Cardiac muscle cell (in vitro differentiated cells and primary cell): ENCODE data around the gene LMOD1. TPM values are rescaled to one million over a fixed set of nuclear protein-coding genes. Genes with fewer than 3 reads are reported as not detected.
"Not testable (repeated sequence)": the region's sequence is repeated elsewhere in the genome, so short reads cannot be mapped to it uniquely, and the experiment has no call there.

Source experiments
- DNase-seq, 2 donors: peaks; one replicate each; pipeline versions ENCODE4 v3.0.0 to v3.0.0-alpha.2; 2010 to 2017; ENCODE audit warnings: low read depth in 1 of 2, low spot score in 1 of 2
- H3K27ac ChIP-seq: fragments of 200-600 bp; sonication (generic); 2 replicates; pipeline ENCODE4 v1.5.1; 2016
- H3K27me3 ChIP-seq: fragments of 200-600 bp; sonication (generic); 2 replicates; pipeline ENCODE4 v1.6.0; 2016; ENCODE audit warnings: control low read depth
- H3K36me3 ChIP-seq: fragments of 200-600 bp; sonication (generic); 2 replicates; pipeline ENCODE4 v1.5.1; 2016; ENCODE audit warnings: control low read depth
- H3K4me1 ChIP-seq: fragments of 200-600 bp; sonication (generic); 2 replicates; pipeline ENCODE4 v1.8.1; 2017; ENCODE audit warnings: low read depth, mild to moderate bottlenecking, mixed run types
- H3K4me3 ChIP-seq: fragments of 200-600 bp; sonication (generic); 2 replicates; pipeline ENCODE4 v1.5.1; 2016; ENCODE audit warnings: mild to moderate bottlenecking
- H3K9me3 ChIP-seq: fragments of 200-600 bp; sonication (generic); 2 replicates; pipeline ENCODE4 v1.5.1; 2017; ENCODE audit warnings: low read depth, mild to moderate bottlenecking, control low read depth
- CTCF ChIP-seq: IDR thresholded peaks from 2 replicates; pipeline ENCODE4 v1.5.1; 2012; ENCODE audit warnings: low read depth, mild to moderate bottlenecking, low read length
- polyA plus RNA-seq: library from polyadenylated mRNA; unstranded; fragments of >200 nt; fragmentation: Nextera tagmentation; extraction: Ambion mirVana; gene quantifications from 2 replicates; pipeline ENCODE4 v1.2.1, GENCODE V29; 2016
- total RNA-seq: library from RNA; depleted of rRNA; stranded (reverse); fragments of >200 nt; gene quantifications from 2 replicates; pipeline ENCODE4 v1.2.3, GENCODE V29; 2016

Gene LMOD1
- total and polyA plus RNA-seq, 2 experiments from 2014 or later, result 27.4 to 75.6 TPM

DNA sequence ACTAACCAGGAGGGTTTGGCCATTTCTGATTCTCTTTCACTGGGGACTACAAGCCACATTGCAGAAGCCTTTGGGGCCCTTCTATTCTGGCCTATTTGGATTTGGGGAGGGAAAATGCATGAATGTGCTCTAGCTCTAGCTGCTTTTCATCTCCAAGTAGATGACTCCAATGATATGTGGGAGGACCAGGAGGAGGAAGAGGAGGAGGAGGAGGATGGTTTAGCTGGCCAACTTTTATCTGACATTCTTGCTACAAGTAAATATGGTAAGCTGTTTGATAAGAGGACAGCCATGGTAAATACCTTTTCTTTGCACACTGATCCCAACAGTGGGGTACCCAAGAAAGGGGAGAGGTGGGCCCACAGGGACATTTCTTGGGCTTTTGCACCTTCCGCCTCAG lies 71.7 kb downstream of the LMOD1 start:
- H3K4me1 ChIP-seq, result peaks cover 25% of the 10 kb centered on the region
- H3K27me3 ChIP-seq, result no peaks in the 10 kb centered on the region
- H3K27ac ChIP-seq, result peak overlapping the region; percentile 80
- no peak overlapping the region for H3K4me3 ChIP-seq
- TF ChIP-seq CTCF, result no peak
- H3K36me3 ChIP-seq, result peaks cover 30% of the 10 kb centered on the region
- H3K9me3 ChIP-seq, result no peaks in the 10 kb centered on the region
- no peak for DNase-seq

DNA sequence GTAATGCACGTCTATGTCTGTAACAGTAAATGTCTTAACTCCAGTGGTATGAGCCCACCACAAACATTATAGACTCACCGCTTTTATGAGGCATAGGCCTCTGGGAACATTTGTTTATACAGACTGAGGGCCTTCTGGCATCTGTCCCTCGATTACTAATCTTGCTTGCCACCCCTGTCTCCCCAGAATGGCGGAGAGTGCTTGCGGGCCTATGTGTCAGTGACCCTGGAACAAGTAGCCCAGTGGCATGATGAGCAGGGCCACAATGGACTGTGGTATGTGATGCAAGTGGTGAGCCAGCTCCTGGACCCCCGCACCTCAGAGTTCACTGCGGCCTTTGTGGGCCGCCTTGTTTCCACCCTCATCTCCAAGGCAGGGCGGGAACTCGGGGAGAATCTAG lies 76.0 kb downstream of the LMOD1 start:
- DNase-seq, result no peak
- Histone ChIP-seq H3K4me1 (peaks cover 21% of the 10 kb centered on the region), H3K9me3 (no peaks in the 10 kb centered on the region), H3K4me3 (no peak overlapping the region), H3K27ac (no peak overlapping the region), H3K27me3 (no peaks in the 10 kb centered on the region), H3K36me3 (peaks cover 57% of the 10 kb centered on the region)
- TF ChIP-seq CTCF, result no peak

- DNase-seq, result no peak
- no peaks in the 10 kb centered on the region for H3K9me3 ChIP-seq
- H3K36me3 ChIP-seq, result peaks cover 68% of the 10 kb centered on the region
- no peak for TF ChIP-seq CTCF
- no peak overlapping the region for H3K27ac ChIP-seq
- H3K4me3 ChIP-seq, result no peak overlapping the region
- no peaks in the 10 kb centered on the region for H3K27me3 ChIP-seq
- H3K4me1 ChIP-seq, result no peaks in the 10 kb centered on the region
Measured at GRCh38 chr1:201861448-201861847, 84.9 kb downstream of the LMOD1 start.

DNA sequence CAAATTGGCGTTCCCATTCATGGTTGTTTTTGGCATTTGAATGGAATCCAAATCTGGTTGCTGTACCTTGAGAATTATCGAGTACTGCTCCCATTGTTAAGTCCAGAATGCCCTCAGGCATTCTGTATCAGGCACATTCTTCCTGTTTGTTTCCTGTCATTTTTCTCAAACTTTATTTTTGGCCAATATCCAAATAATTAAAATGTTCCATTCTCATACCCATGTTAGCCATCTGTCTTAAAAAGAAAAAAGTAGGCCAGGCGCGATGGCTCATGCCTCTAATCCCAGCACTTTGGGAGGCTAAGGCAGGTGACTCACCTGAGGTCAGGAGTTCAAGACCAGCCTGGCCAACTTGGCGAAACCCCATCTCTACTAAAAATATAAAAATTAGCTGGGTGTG lies 86.9 kb downstream of the LMOD1 start:
- Histone ChIP-seq H3K4me3 (no peak overlapping the region), H3K9me3 (no peaks in the 10 kb centered on the region), H3K27ac (no peak overlapping the region), H3K27me3 (no peaks in the 10 kb centered on the region), H3K36me3 (peaks cover 75% of the 10 kb centered on the region), H3K4me1 (no peaks in the 10 kb centered on the region)
- TF ChIP-seq CTCF, result no peak
- DNase-seq, result no peak

GRCh38 chr1:201856722-201857121 lies 89.6 kb downstream of the LMOD1 start:
- H3K27me3 ChIP-seq, DNase-seq, H3K9me3 ChIP-seq, H3K4me3 ChIP-seq, H3K4me1 ChIP-seq, H3K27ac ChIP-seq: not testable (repeated sequence)
- peaks cover 84% of the 10 kb centered on the region for H3K36me3 ChIP-seq

- H3K27me3 ChIP-seq, result no peaks in the 10 kb centered on the region
- H3K4me3 ChIP-seq, result no peak overlapping the region
- H3K4me1 ChIP-seq, result no peaks in the 10 kb centered on the region
- no peak for DNase-seq
- no peaks in the 10 kb centered on the region for H3K9me3 ChIP-seq
- no peak overlapping the region for H3K27ac ChIP-seq
- no peak for TF ChIP-seq CTCF
- H3K36me3 ChIP-seq, result peaks cover 85% of the 10 kb centered on the region
Measured at GRCh38 chr1:201851949-201852348, 94.4 kb downstream of the LMOD1 start.
